Measurements from ENCODE around the gene CNPY1.

CNPY1 gene

GRCh38 chr7:155585951-155586350 is 39.6 kb upstream of the CNPY1 start:
- H3K9me3 ChIP-seq (ENCODE audit: low read length) = no peaks in the 10 kb centered on the region
- H3K4me1 ChIP-seq (ENCODE audit: insufficient read depth, low read length) = no peaks in the 10 kb centered on the region
- H3K27ac ChIP-seq (ENCODE audit: low read depth, low read length) = no peak overlapping the region
- H3K36me3 ChIP-seq (ENCODE audit: insufficient read depth, low read length) = no peaks in the 10 kb centered on the region
- H3K4me3 ChIP-seq (ENCODE audit: low read depth in 1 of 2, low read length in 2 of 2) = no peak overlapping the region
- H3K27me3 ChIP-seq (ENCODE audit: control insufficient read depth in 1 of 2, insufficient read depth in 2 of 2, low read length in 2 of 2) = no peaks in the 10 kb centered on the region
- H3K9ac ChIP-seq (ENCODE audit: low read length) = no peak overlapping the region

GRCh38 chr7:155585532-155585895 is 39.2 kb upstream of the CNPY1 start:
- Histone ChIP-seq H3K9ac (ENCODE audit: low read length) (no peak overlapping the region), H3K4me1 (ENCODE audit: insufficient read depth, low read length) (no peaks in the 10 kb centered on the region), H3K9me3 (ENCODE audit: low read length) (no peaks in the 10 kb centered on the region), H3K4me3 (ENCODE audit: low read depth in 1 of 2, low read length in 2 of 2) (no peak overlapping the region), H3K27me3 (ENCODE audit: control insufficient read depth in 1 of 2, insufficient read depth in 2 of 2, low read length in 2 of 2) (no peaks in the 10 kb centered on the region), H3K36me3 (ENCODE audit: insufficient read depth, low read length) (no peaks in the 10 kb centered on the region), H3K27ac (ENCODE audit: low read depth, low read length) (no peak overlapping the region)

GRCh38 chr7:155584763-155585531 is 38.6 kb upstream of the CNPY1 start:
- H3K9ac ChIP-seq (ENCODE audit: low read length) = no peak overlapping the region
- H3K4me3 ChIP-seq (ENCODE audit: low read depth in 1 of 2, low read length in 2 of 2) = no peak overlapping the region
- H3K4me1 ChIP-seq (ENCODE audit: insufficient read depth, low read length) = no peaks in the 10 kb centered on the region
- no peaks in the 10 kb centered on the region for H3K36me3 ChIP-seq (ENCODE audit: insufficient read depth, low read length)
- no peak overlapping the region for H3K27ac ChIP-seq (ENCODE audit: low read depth, low read length)
- H3K27me3 ChIP-seq (ENCODE audit: control insufficient read depth in 1 of 2, insufficient read depth in 2 of 2, low read length in 2 of 2) = no peaks in the 10 kb centered on the region
- H3K9me3 ChIP-seq (ENCODE audit: low read length) = no peaks in the 10 kb centered on the region

GRCh38 chr7:155584261-155584660 is 37.9 kb upstream of the CNPY1 start:
- Histone ChIP-seq H3K27ac (ENCODE audit: low read depth, low read length) (no peak overlapping the region), H3K27me3 (ENCODE audit: control insufficient read depth in 1 of 2, insufficient read depth in 2 of 2, low read length in 2 of 2) (no peaks in the 10 kb centered on the region)

GRCh38 chr7:155583636-155584035 is 37.3 kb upstream of the CNPY1 start:
- Histone ChIP-seq H3K4me1 (ENCODE audit: insufficient read depth, low read length) (no peaks in the 10 kb centered on the region), H3K36me3 (ENCODE audit: insufficient read depth, low read length) (no peaks in the 10 kb centered on the region), H3K27me3 (ENCODE audit: control insufficient read depth in 1 of 2, insufficient read depth in 2 of 2, low read length in 2 of 2) (no peaks in the 10 kb centered on the region), H3K4me3 (ENCODE audit: low read depth in 1 of 2, low read length in 2 of 2) (no peak overlapping the region), H3K27ac (ENCODE audit: low read depth, low read length) (no peak overlapping the region), H3K9ac (ENCODE audit: low read length) (no peak overlapping the region), H3K9me3 (ENCODE audit: low read length) (no peaks in the 10 kb centered on the region)

More at GRCh38 chr7:155584261-155584660, 37.9 kb upstream of the CNPY1 start:
- no peaks in the 10 kb centered on the region for H3K9me3 ChIP-seq (ENCODE audit: low read length)
- no peak overlapping the region for H3K9ac ChIP-seq (ENCODE audit: low read length)
- no peak overlapping the region for H3K4me3 ChIP-seq (ENCODE audit: low read depth in 1 of 2, low read length in 2 of 2)
- H3K36me3 ChIP-seq (ENCODE audit: insufficient read depth, low read length) = no peaks in the 10 kb centered on the region
- no peaks in the 10 kb centered on the region for H3K4me1 ChIP-seq (ENCODE audit: insufficient read depth, low read length)

GRCh38 chr7:155581954-155582353 is 35.6 kb upstream of the CNPY1 start:
- no peak overlapping the region for H3K27ac ChIP-seq (ENCODE audit: low read depth, low read length)
- H3K9me3 ChIP-seq (ENCODE audit: low read length) = no peaks in the 10 kb centered on the region
- no peak overlapping the region for H3K4me3 ChIP-seq (ENCODE audit: low read depth in 1 of 2, low read length in 2 of 2)
- H3K9ac ChIP-seq (ENCODE audit: low read length) = no peak overlapping the region
- no peaks in the 10 kb centered on the region for H3K27me3 ChIP-seq (ENCODE audit: control insufficient read depth in 1 of 2, insufficient read depth in 2 of 2, low read length in 2 of 2)
- H3K36me3 ChIP-seq (ENCODE audit: insufficient read depth, low read length) = no peaks in the 10 kb centered on the region
- no peaks in the 10 kb centered on the region for H3K4me1 ChIP-seq (ENCODE audit: insufficient read depth, low read length)

- Histone ChIP-seq H3K4me1 (ENCODE audit: insufficient read depth, low read length) (no peaks in the 10 kb centered on the region), H3K36me3 (ENCODE audit: insufficient read depth, low read length) (no peaks in the 10 kb centered on the region), H3K9me3 (ENCODE audit: low read length) (no peaks in the 10 kb centered on the region), H3K27me3 (ENCODE audit: control insufficient read depth in 1 of 2, insufficient read depth in 2 of 2, low read length in 2 of 2) (no peaks in the 10 kb centered on the region), H3K9ac (ENCODE audit: low read length) (no peak overlapping the region), H3K4me3 (ENCODE audit: low read depth in 1 of 2, low read length in 2 of 2) (no peak overlapping the region), H3K27ac (ENCODE audit: low read depth, low read length) (no peak overlapping the region)
Observed at GRCh38 chr7:155581107-155581830, 34.9 kb upstream of the CNPY1 start.

GRCh38 chr7:155580367-155580766 is 34.0 kb upstream of the CNPY1 start:
- H3K9ac ChIP-seq (ENCODE audit: low read length) = no peak overlapping the region
- H3K27ac ChIP-seq (ENCODE audit: low read depth, low read length) = no peak overlapping the region
- no peaks in the 10 kb centered on the region for H3K27me3 ChIP-seq (ENCODE audit: control insufficient read depth in 1 of 2, insufficient read depth in 2 of 2, low read length in 2 of 2)
- H3K4me3 ChIP-seq (ENCODE audit: low read depth in 1 of 2, low read length in 2 of 2) = no peak overlapping the region
- no peaks in the 10 kb centered on the region for H3K9me3 ChIP-seq (ENCODE audit: low read length)
- H3K36me3 ChIP-seq (ENCODE audit: insufficient read depth, low read length) = no peaks in the 10 kb centered on the region
- H3K4me1 ChIP-seq (ENCODE audit: insufficient read depth, low read length) = no peaks in the 10 kb centered on the region

- no peaks in the 10 kb centered on the region for H3K9me3 ChIP-seq (ENCODE audit: low read length)
- H3K4me1 ChIP-seq (ENCODE audit: insufficient read depth, low read length) = no peaks in the 10 kb centered on the region
- H3K4me3 ChIP-seq (ENCODE audit: low read depth in 1 of 2, low read length in 2 of 2) = no peak overlapping the region
- no peak overlapping the region for H3K9ac ChIP-seq (ENCODE audit: low read length)
- H3K27ac ChIP-seq (ENCODE audit: low read depth, low read length) = no peak overlapping the region
- H3K27me3 ChIP-seq (ENCODE audit: control insufficient read depth in 1 of 2, insufficient read depth in 2 of 2, low read length in 2 of 2) = no peaks in the 10 kb centered on the region
- no peaks in the 10 kb centered on the region for H3K36me3 ChIP-seq (ENCODE audit: insufficient read depth, low read length)
Observed at GRCh38 chr7:155579565-155579964, 33.2 kb upstream of the CNPY1 start.

GRCh38 chr7:155578016-155578415 is 31.7 kb upstream of the CNPY1 start:
- Histone ChIP-seq H3K27me3 (ENCODE audit: control insufficient read depth in 1 of 2, insufficient read depth in 2 of 2, low read length in 2 of 2) (no peaks in the 10 kb centered on the region), H3K27ac (ENCODE audit: low read depth, low read length) (no peak overlapping the region), H3K4me1 (ENCODE audit: insufficient read depth, low read length) (no peaks in the 10 kb centered on the region), H3K4me3 (ENCODE audit: low read depth in 1 of 2, low read length in 2 of 2) (no peak overlapping the region), H3K9me3 (ENCODE audit: low read length) (no peaks in the 10 kb centered on the region), H3K9ac (ENCODE audit: low read length) (no peak overlapping the region), H3K36me3 (ENCODE audit: insufficient read depth, low read length) (no peaks in the 10 kb centered on the region)

GRCh38 chr7:155577509-155577905 is 31.1 kb upstream of the CNPY1 start:
- Histone ChIP-seq H3K4me1 (ENCODE audit: insufficient read depth, low read length) (no peaks in the 10 kb centered on the region), H3K4me3 (ENCODE audit: low read depth in 1 of 2, low read length in 2 of 2) (no peak overlapping the region), H3K27ac (ENCODE audit: low read depth, low read length) (no peak overlapping the region), H3K9ac (ENCODE audit: low read length) (no peak overlapping the region), H3K36me3 (ENCODE audit: insufficient read depth, low read length) (no peaks in the 10 kb centered on the region), H3K9me3 (ENCODE audit: low read length) (no peaks in the 10 kb centered on the region), H3K27me3 (ENCODE audit: control insufficient read depth in 1 of 2, insufficient read depth in 2 of 2, low read length in 2 of 2) (no peaks in the 10 kb centered on the region)

Measured in muscle layer of colon (tissue), 2 donors.